ENCODE results near the gene NEK10.
"Not testable (repeated sequence)": the region's sequence is repeated elsewhere in the genome, so short reads cannot be mapped to it uniquely, and the experiment has no call there.

The NEK10 gene

DNA sequence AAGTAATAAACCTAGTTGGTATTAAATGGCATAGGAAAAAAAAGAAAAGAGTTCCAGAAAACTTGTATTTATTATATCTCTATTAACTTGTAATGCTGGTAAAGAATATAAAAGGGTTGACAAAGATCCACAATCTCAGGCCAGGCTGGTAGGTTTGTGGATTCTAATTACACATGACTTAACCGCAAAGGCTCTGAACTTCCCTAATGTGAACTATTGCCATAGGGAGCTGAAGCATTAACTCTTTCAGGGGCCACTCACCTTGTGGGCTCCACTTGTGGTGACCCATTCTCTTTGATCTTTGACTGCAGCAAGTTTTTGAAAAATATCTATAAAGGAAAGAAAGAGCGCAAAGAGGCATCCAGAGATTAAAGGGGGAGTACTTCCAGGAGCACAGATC is 58.5 kb downstream of the NEK10 start:
- peak; percentile 12 for DNase-seq

DNA sequence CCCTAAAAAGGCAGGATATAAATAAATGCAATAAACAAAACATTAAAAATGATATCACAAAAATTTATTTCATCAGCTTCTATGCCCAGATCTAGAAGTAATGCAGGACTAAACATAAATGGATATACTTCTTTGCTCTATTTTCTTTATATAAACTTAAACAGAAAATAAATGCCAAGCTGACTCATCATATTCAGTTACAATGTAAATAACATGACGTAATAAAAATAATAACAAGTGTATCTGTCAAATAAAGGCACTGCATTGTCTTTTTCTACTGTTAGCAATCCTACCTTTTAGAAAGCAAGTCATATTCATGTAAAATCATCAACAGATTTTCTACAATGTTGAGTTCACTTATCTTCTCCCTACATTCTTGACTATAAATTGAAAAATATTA is 61.6 kb downstream of the NEK10 start:
- DNase-seq = no peak

DNA sequence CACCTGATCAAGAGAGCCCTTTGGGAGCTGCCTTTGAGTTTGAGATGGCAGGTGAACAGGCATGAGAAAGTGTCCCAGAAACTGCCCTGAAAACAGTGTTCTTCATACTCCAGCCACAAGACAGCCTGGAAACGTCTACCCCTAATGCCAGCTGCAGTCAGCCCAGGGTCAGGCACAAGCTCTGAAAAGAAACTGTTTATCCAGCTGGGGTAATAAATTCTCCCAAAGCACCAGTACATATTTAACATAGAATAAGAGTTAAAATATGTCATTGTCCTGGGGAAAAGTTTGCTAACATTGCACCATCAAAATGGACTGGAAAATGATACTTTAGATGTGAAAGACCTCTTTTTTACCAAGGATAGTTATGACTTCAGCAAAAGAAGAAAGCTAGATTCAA is 66.3 kb downstream of the NEK10 start:
- DNase-seq = no peak

DNA sequence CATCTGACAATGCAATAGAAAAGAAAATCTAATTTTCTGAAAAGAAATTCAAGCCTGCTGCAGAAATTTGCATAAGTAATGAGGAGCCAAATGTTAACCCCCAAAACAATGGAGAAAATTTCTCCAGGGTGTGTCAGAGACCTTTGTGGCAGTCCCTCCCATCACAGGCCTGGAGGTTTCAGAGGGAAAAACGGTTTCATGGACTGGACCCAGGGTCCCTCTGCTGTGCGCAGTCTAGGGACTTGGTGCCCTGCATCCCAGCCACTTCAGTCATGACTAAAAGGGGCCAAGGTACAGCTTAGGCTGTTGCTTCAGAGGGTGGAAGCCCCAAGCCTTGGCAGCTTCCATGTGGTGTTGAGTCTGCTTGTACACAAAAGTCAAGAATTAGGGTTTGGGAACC is 70.2 kb downstream of the NEK10 start:
- not testable (repeated sequence) for DNase-seq

DNA sequence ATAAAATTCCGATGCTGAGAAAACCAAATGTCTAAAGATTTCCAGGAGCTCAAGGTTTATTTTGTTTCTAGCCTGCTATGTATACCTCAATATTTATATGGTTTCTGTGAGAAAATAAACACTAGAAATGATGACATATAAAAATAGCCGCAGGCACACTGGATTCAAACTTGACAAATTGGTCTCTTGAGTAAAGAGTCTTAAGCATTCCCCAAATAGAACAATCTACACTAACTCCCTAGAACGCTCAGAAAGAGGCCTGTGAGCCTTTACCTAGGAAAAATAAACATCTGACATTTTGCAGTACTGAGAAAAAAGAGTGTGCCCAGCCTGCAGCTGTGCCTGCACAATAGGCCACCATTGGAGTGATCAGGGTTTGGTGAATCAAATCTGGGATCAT is 75.2 kb downstream of the NEK10 start:
- no peak for DNase-seq

DNA sequence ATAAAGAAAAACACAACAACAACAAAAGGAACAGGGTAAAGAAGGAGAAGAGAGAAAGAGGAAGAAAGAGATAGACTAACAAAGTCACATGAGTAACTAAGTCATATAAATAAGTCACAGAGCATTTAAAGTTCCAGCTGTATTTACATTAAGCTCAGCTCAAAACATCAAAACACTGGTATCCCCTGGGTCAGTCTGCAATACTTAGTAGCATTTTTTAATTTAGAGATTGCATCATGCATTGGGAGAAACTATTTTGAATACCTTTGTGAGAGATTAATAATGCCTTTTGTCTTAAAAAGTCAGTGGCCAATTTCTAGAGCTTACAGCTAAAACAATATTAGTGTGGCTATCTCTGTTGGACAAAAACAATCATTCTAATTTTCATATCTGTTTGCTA is 78.4 kb downstream of the NEK10 start:
- no peak for DNase-seq

DNA sequence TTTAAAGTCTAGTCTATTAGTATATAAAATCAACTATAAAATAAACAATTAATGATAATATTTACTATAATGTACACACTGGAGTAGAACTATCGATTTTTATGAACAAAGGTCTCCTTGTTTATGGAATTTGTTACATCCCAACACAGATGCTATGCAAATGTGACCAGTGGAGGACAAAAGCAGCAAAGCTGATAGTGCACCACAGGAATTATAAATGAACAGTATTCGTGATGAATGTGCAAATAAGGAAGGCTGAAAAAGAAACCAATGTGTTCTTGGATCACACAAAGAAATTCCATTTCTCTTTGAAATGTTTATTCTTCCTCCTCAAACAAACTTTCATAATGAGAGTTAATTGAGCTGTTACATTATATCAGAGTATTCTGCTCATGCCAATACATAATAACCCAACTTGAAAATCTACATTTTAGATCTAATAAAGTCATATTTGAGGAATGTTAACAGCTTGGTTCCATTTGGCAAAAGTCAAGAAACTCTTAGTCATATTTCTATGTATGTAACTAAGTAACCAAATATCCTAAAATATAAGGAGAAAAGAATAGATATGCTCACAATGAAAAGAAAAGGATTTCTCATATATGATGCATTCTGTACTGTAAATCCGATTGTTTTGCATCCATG is 79.3 kb downstream of the NEK10 start:
- peak; percentile 53 for DNase-seq

DNA sequence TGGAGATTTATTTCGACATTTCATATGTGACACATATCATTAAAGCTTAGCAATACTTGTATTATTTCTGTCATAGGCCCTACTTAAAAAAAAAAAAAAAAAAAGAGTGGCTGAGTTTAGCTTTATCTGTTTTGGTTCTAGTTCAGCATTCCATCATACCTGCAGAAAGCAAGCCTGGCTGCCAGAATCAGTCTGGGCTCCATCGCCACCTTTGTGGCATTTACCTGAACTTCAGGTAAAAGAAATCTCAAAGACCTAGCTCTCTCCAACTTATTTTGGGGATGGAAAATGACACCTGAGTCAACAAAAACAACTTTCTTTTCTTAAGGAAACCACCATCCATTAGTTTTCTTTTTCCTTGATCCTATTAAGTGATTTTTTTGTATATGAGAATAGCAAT is 82.1 kb downstream of the NEK10 start:
- DNase-seq = no peak

DNA sequence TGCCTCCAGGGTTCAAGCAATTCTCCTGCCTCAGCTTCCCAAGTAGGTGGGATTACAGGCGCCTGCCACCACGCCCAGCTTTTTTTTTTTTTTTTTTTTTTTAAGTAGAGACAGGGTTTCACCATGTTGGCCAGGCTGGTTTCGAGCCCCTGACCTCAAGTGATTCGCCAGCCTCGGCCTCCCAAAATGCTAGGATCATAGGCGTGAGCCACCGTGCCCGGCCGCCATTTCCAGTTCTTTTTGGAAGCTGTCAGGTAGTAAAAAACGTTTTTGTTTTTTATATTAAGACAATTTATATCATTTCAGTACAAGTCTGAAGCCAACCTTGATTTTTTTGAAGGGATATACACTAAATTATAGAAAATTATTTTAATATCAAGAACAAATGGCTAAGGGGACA is 82.7 kb downstream of the NEK10 start:
- DNase-seq = not testable (repeated sequence)

DNA sequence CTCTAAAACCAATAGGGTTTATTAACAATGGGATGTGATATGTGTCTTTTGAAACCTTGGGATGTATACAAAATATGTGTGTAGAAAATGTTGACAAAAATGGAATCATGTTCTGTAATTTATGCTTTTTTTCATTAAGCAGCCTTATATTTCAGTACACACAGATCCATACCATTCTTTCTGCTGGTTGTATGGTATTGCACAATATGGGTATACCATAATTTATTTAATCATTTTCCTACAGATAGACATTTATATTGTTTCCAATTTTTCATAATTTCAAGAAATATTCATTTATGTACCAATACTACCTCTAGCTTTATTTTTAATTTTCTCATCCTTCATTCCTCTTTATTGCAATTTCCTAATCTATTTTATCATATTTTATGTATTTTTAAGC is 83.5 kb downstream of the NEK10 start:
- DNase-seq = no peak

DNA sequence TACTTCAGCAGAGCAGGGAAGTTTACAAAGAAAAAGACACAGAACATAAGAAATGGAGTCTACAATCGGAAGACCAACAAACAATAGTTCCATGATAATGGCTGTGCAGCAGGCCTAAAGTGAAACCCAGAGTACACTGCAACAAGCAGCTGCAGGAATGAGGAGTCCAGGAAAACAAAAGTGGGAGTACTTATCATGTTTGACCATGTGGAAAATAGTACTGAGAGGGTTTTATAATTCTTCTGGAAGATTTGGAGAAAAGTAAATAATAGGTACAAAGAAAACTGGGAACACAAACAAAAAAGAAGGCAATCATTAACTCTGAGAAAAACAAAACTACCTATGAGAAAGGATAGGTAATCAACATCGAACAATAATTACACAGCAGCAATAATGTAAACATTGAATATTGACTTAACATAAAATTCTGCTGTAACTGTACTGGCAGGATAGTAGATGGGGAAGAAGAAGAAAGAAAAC is 87.5 kb downstream of the NEK10 start:
- no peak for DNase-seq

DNA sequence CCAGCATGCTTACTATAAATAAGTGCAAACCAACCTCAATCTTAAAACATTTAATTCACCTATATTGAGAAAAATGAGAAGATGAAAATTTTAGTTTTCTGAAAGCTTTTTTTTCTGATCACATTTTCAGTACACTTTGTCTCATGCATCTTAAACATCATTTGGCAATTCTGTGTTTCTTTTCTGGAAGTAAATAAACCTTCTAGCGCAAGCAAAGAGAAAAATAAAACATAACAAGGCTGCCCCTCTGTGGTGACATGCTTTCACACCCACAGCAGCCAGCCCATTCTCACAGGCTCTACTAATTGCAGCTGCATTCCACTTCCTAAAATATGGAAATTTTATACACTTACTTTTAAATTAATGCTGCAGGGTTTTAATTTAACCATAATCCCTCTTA is 90.1 kb downstream of the NEK10 start:
- DNase-seq = peak; percentile 4

DNA sequence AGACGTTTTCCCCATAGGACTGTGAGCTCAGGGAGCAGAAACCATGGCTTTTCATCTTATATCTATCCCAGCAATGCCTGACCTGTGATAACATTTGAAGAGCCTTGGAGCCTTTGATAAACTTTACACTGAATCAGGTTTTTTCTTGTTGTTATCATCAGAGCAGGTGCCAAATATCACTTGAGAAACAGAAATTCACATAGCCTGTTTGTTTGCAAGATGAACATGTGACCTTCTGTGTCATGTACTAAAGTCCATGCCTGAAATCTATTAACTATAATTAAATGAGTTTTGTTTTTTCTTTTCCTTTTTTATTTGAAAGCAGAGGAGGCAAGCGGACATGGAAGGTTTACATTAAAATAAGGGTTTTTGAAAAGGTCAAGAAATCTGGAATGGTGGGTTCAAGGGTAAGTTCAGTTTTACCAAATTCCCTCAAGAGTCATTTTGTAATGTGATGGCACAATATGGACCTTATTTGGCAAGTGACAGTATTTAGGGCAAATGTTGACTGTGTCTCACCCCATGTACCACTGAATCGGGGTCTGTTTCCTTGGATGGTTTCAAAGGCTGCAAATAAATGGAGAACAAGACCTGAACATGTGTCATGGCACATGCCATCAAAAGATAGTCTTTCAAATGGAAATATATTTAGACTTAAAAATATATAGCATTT is 90.7 kb downstream of the NEK10 start:
- DNase-seq = no peak

DNA sequence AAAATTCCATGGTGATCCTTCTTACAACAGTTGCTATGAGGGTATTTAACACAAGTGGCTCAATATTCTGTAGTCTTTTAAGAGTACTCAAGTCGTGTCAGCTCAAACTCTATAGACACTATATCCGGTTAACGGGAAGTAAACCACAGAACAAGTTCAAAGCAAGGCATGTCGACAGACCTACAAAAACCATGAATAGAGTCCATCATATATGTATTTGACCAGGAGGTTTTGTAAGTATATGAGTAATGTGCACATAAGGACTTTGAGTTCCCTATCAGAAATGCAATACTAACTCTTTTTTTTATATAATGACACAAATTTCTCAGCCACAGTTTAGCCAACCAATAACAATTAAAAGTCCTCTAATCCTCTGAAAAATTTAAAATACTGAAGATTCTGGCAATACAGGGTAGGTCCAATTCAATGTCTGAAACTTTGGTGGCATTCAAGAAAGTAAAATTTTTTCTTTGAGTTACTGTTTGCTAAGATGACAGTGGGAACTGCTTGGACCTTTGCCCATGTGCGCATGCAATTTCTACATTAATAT is 93.7 kb downstream of the NEK10 start:
- DNase-seq = no peak

DNA sequence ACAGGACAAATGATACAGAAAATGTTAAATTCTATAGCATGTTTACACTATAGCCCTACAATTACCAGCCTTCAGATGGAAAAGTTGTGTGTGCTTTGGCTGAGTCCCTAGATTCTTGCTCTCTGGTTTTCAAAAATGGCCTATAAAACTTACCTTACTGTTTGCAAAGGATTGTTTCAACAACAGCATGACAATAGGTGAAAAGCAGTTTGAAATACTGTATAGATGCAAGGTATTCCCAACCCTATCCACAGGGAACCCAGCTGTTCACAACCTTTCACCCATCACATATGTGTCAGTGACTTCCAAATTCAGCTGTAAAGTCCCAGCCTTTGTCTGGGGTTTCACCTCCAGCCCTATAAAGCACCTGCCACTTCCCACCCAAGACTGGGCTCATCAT is 97.3 kb downstream of the NEK10 start:
- no peak for DNase-seq

DNA sequence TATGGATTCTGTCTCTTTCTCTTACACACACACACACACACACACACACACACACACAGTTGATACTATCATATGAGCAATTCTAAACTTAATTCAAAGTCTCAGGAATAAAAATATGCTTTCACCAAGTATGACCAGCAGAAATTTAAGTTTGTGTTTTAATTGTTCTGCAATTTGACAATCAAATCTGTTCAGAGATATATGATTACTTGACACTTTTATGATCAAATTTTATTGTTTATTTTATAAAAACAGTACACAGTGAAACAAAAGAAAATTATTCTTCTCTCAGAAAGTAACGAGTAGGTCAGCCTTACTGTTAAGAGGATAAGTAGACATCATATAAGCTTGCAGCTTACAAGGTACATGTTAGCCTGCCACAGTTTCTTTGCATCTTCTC is 114.3 kb downstream of the NEK10 start:
- DNase-seq = no peak

DNA sequence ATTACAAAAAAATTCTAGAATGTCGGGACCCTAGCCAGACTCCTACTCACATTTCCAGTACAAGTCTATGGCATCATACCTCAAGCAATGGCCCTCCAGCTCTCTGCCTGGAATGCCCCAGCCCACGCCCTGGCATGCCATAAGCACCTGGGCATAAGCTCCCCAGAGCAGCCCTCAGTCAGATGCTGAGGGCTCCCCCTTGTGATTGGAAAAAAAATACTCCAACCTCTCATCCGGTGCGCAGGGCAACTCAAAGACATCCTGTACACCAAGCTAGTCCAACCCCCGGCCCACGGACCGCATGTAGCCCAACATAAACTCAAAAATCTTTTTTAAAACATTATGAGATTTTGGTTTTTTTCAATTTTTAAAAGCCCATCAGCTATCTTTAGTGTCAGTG is 115.4 kb downstream of the NEK10 start:
- DNase-seq = peak; percentile 36

DNA sequence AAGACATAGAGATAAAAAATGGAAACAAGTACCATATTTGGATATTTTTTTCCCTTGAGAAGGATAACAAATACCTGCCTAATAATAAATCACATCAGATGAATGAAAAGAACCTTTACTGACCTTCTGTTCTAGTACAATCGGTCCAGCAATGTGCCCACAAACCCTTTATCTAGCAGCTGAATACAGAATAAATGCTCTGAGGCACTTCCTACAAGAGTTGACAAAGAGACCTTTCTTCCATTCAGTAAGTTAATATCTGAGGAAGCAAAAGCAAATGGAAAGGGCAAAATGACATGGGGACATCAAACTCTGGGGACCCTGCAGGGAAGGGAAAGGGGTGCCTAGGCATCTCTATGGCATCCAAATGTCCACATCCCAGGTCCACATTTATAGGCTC is 115.8 kb downstream of the NEK10 start:
- no peak for DNase-seq

DNA sequence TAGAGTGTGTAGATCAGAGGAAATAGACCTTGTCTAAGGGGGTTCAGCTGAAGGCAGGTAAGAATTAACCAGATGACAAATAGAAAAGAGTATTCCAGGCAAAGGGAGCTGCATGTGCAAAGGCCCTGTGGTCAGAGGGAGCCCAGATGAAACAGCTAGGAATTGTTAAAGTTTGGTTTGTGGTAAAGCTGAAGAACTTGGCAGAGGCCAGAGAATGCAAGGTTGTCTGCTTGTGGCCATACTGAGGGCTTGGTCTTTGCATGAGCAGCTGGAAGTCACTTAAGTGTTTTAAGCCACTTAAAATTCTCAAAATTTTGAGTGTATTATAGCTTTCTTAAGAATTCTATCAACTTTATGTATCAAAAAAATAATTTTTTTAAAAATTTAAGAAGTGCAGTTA is 116.5 kb downstream of the NEK10 start:
- DNase-seq = no peak

DNA sequence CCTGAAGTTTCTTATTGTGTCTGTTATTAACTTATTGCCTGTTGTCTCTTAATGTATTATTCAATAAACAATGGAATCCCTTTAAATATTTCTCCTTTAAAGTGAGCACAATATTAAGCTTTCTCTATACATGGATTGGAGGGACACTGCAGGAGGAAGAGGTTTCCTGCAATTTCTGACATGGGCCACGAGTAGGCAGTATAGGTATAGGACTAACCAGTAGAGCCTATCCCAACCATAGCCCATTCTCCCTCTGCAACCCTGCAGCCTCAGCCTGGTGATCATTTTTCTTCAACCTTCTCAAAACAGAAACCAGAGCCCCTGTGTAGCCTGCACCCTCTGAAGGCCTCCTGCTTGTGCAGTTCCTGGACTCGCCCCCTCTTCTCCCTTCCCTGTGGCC is 124.8 kb downstream of the NEK10 start:
- no peak for DNase-seq

DNA sequence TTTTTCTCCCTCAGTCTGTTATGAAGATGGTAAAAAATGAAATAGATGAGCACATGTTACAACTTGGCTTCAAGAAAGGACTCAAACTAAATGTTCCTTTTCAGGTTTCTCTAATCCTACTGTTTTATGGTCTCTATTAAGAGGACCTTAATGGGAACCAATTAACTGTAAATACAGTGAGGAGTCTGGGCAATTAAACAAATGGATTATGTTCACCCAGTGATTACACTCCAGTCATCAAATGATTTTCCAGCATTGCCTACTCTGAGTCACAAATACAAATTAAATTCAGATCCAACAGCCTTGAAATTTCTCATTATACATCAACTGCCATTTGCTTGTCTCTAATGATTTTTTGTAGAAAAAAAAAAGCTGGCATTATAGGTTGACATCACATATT is 129.2 kb downstream of the NEK10 start:
- DNase-seq = no peak

DNA sequence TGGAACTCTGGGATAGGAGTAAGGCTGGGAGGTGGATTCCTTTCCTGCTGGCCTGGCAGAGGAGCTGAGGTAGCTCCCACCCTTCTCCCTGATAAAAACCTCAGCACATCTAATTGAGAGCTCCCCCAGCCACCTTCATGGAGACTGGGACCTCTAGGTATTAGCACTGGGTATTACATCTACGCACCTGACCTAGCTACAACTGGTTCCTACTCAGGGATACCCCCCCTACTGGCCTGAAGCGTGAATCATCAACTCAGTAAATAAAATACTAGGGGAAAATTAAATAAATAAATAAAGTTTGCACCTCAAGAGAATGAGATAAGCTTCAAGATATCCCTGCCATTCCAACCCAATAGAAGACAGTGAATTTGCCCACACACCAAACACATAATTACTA is 140.4 kb downstream of the NEK10 start:
- no peak for DNase-seq

DNA sequence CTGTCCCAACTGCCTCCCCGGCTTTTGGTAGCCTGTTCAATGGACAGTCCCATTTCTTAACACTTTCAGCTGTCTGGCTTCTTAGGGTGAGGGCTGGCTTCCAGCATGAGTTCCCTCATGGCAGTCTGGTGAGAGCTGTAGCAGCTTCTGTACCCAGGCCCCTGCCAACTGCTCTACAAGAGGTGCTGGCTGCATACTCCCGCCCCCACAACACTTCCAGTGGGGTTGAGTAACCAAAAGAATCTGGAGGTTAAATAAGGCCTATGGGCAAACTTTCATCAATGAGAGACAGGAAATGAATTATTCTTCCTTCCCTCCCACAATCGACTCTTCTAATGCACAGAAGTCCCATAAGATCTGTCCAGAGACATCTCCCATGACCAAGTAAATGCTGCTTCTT is 145.0 kb downstream of the NEK10 start:
- peak; percentile 15 for DNase-seq

DNA sequence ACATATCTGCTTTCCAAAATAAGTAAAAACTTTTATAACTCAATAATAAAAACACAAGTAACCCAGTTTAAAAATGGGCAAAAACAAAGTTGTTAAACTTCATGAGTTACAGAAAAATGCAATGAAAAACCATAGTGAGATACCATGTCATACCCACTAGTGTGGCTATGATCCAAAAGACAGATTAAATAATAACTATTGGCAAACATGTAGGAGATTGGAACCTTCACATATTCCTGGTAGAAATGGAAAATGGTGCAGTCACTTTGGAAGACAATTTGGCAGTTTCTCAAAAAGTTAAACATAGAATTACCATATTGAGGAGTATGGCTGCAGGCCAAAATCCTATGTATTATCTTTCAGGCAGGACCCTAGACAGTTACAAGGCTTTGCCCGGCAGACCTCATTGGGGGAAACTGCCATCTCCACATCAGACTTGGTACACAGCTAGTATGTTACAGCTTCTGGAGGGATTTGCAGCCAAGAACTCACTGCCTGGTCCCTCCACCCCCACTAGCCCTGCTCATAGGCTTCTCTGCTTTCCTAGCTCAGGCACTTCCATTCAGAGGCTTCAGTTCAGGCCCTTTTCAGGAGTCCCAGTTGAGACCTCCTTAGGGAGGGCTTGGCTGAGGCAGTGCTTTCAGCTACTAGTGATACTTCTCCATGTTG is 147.8 kb downstream of the NEK10 start:
- no peak for DNase-seq
